ENCODE data around the gene ITFG2. TPM values are rescaled to one million over a fixed set of nuclear protein-coding genes. Genes with fewer than 3 reads are reported as not detected.

ITFG2 gene
- total and polyA plus RNA-seq, 3 experiments from 2014 or later: 36.9 to 53.3 (median 39.3) TPM

DNA sequence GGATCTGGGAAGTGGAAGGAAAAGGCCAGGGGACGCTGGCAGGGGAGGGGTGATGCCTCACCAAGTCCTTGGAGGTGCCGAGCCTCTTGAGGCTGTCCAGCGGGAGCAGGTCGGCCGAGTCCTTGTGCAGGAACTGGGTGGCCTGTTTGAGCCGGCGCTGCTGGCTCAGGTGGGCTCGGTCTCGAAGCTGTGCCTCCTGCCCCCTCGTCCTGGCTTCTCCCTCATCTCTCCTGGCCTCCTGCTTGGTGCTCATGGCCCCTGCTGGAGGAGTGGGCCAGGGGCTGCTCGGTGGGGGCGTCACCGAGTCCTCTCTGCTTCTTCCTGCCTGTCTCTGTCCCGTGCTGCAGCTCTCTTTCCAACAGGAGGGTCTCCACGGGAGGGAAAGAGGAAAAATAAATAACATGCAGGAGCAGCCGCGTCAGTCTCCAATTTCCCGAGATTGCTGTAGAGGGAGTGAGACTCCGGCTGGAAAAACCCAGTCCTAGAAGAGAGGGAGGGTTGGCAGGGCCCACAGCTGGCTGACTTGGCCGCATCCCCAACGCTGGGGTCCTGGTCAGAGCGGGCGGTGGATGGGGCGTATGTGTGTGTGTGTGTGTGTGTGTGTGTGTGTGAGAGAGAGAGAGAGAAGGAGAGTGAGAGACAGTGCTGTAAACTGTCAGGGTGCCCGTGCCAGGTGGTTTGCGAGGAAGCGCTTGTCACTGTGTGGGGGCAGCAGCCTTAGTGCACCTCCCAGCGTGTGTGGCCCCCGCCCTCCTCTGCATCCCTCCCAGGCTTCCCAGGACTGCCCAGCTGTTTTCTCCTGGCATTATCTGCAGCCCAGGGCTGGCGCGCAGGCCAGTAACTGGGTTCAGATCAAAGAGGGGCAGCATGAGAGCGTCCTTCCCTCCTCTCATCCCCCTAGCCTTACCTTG lies 22.4 kb downstream of the ITFG2 start, which contains the start of gene NRIP2:
NRIP2 (minus strand) TSS at position 455 of the 911 bp plus-strand sequence; CDS start at position 403, 52 bp downstream.
- Mint-ChIP-seq H3K9me3 (no peaks in the 10 kb centered on the region), H3K36me3 (peaks cover 9 to 50% (median 16%) of the 10 kb centered on the region in 3 donors), H3K27me3 (no peaks in the 10 kb centered on the region), H3K4me3 (no peak within 1 kb of the TSS), H3K27ac (peak within 1 kb of the TSS in 3 of 8 donors; percentile 24 to 65 (median 52)), H3K4me1 (peaks cover 0 to 8% (median 5%) of the 10 kb centered on the region in 3 donors)
- H3K27ac ChIP-seq (ENCODE audit: low read depth, low read length): no peak within 1 kb of the TSS
- POLR2A ChIA-PET: no interaction called here
- H3K4me1 ChIP-seq (ENCODE audit: insufficient read depth, low read length): no peaks in the 10 kb centered on the region
- H3K9me3 ChIP-seq (ENCODE audit: low read length): no peaks in the 10 kb centered on the region
- no peaks in the 10 kb centered on the region for H3K27me3 ChIP-seq (ENCODE audit: insufficient read depth, low read length, poor library complexity, severe bottlenecking)
- CTCF ChIA-PET: no interaction called here
- no peak within 1 kb of the TSS for H3K4me3 ChIP-seq (ENCODE audit: low read length)
- H3K36me3 ChIP-seq (ENCODE audit: insufficient read depth, low read length): peaks cover 11% of the 10 kb centered on the region
- no peak for DNase-seq

DNA sequence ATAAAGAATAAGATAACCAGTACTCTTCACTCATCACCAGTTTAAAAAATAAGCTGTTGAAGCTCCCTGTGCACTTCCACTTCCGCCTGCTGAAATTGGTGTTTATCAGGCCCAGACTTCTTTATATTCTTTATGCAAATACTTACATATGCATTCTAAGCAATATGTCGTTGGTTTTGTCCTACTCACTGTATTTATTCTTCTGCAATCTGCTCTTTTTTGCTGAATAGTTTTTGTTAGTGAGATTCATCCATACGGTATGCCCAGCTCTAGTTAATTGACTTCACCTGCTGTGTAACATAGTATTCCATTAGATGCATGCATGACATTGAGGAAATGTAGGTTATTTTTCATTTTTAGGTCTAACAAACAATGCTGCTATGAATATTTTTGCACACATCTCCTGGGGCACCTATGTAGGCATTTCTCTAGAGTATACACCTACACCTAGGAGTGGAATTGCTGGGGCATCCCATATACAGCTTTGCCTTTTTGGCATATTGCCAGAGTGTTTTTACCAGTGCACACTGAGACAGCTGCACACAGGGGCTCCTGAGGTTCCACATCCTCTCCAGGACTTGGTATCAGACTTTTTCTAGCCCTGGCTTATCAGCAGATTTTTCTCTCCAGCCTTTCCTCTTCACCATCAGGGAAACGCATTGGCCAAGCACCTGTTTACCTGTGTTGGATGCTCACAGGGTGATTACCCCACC lies 23.4 kb downstream of the ITFG2 start:
- H3K9me3 Mint-ChIP-seq: no peaks in the 10 kb centered on the region
- no peaks in the 10 kb centered on the region for H3K27me3 ChIP-seq (ENCODE audit: insufficient read depth, low read length, poor library complexity, severe bottlenecking)
- no peak overlapping the region for H3K27ac ChIP-seq (ENCODE audit: low read depth, low read length)
- H3K4me3 Mint-ChIP-seq: no peak overlapping the region
- no peaks in the 10 kb centered on the region for H3K27me3 Mint-ChIP-seq
- peaks cover 10 to 49% (median 17%) of the 10 kb centered on the region in 3 donors for H3K36me3 Mint-ChIP-seq
- ChIA-PET POLR2A (interaction anchor here (0.5 kb wide), 1 partner anchor 10 kb away, joined by 3 read pairs; no protein-coding TSS in a partner anchor), CTCF (no interaction called here)
- peak overlapping the region in 1 of 8 donors; percentile 52 for H3K27ac Mint-ChIP-seq
- no peak for DNase-seq
- peaks cover 0 to 8% (median 5%) of the 10 kb centered on the region in 3 donors for H3K4me1 Mint-ChIP-seq
- H3K4me3 ChIP-seq (ENCODE audit: low read length): no peak overlapping the region
- H3K9me3 ChIP-seq (ENCODE audit: low read length): no peaks in the 10 kb centered on the region
- H3K4me1 ChIP-seq (ENCODE audit: insufficient read depth, low read length): no peaks in the 10 kb centered on the region
- peaks cover 11% of the 10 kb centered on the region for H3K36me3 ChIP-seq (ENCODE audit: insufficient read depth, low read length)

GRCh38 chr12:2836574-2836973 lies 24.1 kb downstream of the ITFG2 start:
- no peaks in the 10 kb centered on the region for H3K27me3 Mint-ChIP-seq
- H3K4me3 ChIP-seq (ENCODE audit: low read length): no peak overlapping the region
- peaks cover 10 to 50% (median 14%) of the 10 kb centered on the region in 3 donors for H3K36me3 Mint-ChIP-seq
- no peak overlapping the region for H3K4me3 Mint-ChIP-seq
- H3K27me3 ChIP-seq (ENCODE audit: insufficient read depth, low read length, poor library complexity, severe bottlenecking): no peaks in the 10 kb centered on the region
- no peak overlapping the region for H3K27ac ChIP-seq (ENCODE audit: low read depth, low read length)
- POLR2A ChIA-PET: no interaction called here
- H3K4me1 Mint-ChIP-seq: peaks cover 0 to 8% (median 5%) of the 10 kb centered on the region in 3 donors
- peak overlapping the region in 1 of 8 donors; percentile 50 for H3K27ac Mint-ChIP-seq
- H3K36me3 ChIP-seq (ENCODE audit: insufficient read depth, low read length): peaks cover 11% of the 10 kb centered on the region
- no peaks in the 10 kb centered on the region for H3K4me1 ChIP-seq (ENCODE audit: insufficient read depth, low read length)
- DNase-seq: no peak
- H3K9me3 Mint-ChIP-seq: no peaks in the 10 kb centered on the region
- CTCF ChIA-PET: no interaction called here
- no peaks in the 10 kb centered on the region for H3K9me3 ChIP-seq (ENCODE audit: low read length)

DNA sequence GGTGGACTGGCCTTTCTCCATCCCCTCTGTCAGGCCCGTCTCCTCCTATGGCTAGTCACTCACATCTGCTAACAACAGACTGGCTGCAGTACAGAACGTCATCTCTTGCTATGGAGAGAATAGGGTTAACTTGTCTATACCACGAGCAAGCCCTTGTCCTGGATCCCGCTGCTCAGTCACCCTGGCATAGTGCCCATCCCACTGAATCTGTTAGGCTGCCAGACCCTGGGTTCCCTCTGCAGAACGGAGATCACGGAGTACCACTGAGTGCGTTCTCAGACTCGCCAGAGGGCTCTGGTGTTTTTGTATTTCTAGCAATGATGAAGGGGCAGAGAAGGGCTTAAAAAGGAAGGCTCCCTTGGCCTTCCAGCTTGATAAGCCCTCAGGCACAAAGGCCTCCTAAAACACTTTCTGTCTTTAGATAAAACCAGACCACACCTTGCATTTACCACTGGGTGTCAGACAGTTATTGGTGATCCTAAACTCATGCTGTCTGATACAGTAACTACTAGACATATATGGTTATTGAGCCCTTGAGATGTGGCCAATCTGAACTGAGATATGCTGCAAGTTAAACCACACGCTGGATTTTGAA lies 28.7 kb downstream of the ITFG2 start:
- Histone ChIP-seq H3K27ac (ENCODE audit: low read depth, low read length) (no peak overlapping the region), H3K4me3 (ENCODE audit: low read length) (no peak overlapping the region), H3K27me3 (ENCODE audit: insufficient read depth, low read length, poor library complexity, severe bottlenecking) (no peaks in the 10 kb centered on the region), H3K4me1 (ENCODE audit: insufficient read depth, low read length) (no peaks in the 10 kb centered on the region), H3K36me3 (ENCODE audit: insufficient read depth, low read length) (peaks cover 16% of the 10 kb centered on the region), H3K9me3 (ENCODE audit: low read length) (no peaks in the 10 kb centered on the region)
- H3K27ac Mint-ChIP-seq: no peak overlapping the region
- no peak overlapping the region for H3K4me3 Mint-ChIP-seq
- ChIA-PET CTCF (no interaction called here), POLR2A (no interaction called here)
- H3K36me3 Mint-ChIP-seq: peaks cover 16 to 68% (median 18%) of the 10 kb centered on the region in 3 donors
- no peaks in the 10 kb centered on the region for H3K4me1 Mint-ChIP-seq
- no peaks in the 10 kb centered on the region for H3K9me3 Mint-ChIP-seq
- no peaks in the 10 kb centered on the region for H3K27me3 Mint-ChIP-seq
- DNase-seq: no peak

DNA sequence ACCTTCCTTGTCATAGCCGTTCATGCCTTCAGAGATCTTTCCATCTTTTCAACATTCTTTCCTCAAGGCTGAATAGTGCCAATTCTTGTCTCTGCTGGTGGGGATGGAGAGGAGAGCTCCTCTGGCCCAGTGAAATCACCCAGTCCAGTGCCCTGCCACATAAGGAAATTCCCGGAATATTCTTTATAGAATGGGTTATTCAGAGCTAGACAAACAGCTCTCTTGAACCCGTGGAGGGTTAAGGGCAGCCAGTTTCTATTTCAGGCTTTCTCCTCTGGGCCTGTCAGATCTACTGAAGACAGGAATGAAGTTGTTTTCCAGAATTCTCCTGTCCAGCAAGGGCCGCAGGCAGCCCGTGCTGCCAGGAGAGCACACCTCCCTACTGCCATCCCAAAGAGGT lies 30.5 kb downstream of the ITFG2 start:
- ChIA-PET POLR2A (no interaction called here), CTCF (no interaction called here)
- Mint-ChIP-seq H3K27me3 (no peaks in the 10 kb centered on the region), H3K27ac (no peak overlapping the region), H3K9me3 (no peaks in the 10 kb centered on the region), H3K36me3 (peaks cover 16 to 69% (median 16%) of the 10 kb centered on the region in 3 donors), H3K4me3 (no peak overlapping the region), H3K4me1 (no peaks in the 10 kb centered on the region)
- Histone ChIP-seq H3K36me3 (ENCODE audit: insufficient read depth, low read length) (peaks cover 13% of the 10 kb centered on the region), H3K4me1 (ENCODE audit: insufficient read depth, low read length) (no peaks in the 10 kb centered on the region), H3K27ac (ENCODE audit: low read depth, low read length) (no peak overlapping the region), H3K27me3 (ENCODE audit: insufficient read depth, low read length, poor library complexity, severe bottlenecking) (no peaks in the 10 kb centered on the region), H3K9me3 (ENCODE audit: low read length) (no peaks in the 10 kb centered on the region), H3K4me3 (ENCODE audit: low read length) (no peak overlapping the region)
- no peak for DNase-seq

GRCh38 chr12:2844786-2845185 lies 32.3 kb downstream of the ITFG2 start:
- no peak for DNase-seq
- no peak overlapping the region for H3K27ac ChIP-seq (ENCODE audit: low read depth, low read length)
- H3K4me3 ChIP-seq (ENCODE audit: low read length): no peak overlapping the region
- peaks cover 5% of the 10 kb centered on the region for H3K36me3 ChIP-seq (ENCODE audit: insufficient read depth, low read length)
- Mint-ChIP-seq H3K4me1 (no peaks in the 10 kb centered on the region), H3K27me3 (no peaks in the 10 kb centered on the region), H3K36me3 (peaks cover 8 to 70% (median 11%) of the 10 kb centered on the region in 3 donors), H3K27ac (peak overlapping the region in 2 of 8 donors; percentile 42 to 66), H3K9me3 (no peaks in the 10 kb centered on the region), H3K4me3 (peak overlapping the region in 1 of 7 donors; percentile 42)
- H3K27me3 ChIP-seq (ENCODE audit: insufficient read depth, low read length, poor library complexity, severe bottlenecking): no peaks in the 10 kb centered on the region
- H3K4me1 ChIP-seq (ENCODE audit: insufficient read depth, low read length): no peaks in the 10 kb centered on the region
- ChIA-PET CTCF (interaction anchor here (1.3 kb wide), 1 partner anchor 41 kb away, joined by 4 read pairs; no protein-coding TSS in a partner anchor), POLR2A (no interaction called here)
- no peaks in the 10 kb centered on the region for H3K9me3 ChIP-seq (ENCODE audit: low read length)

GRCh38 chr12:2845280-2845679 lies 32.8 kb downstream of the ITFG2 start:
- H3K36me3 ChIP-seq (ENCODE audit: insufficient read depth, low read length): peaks cover 5% of the 10 kb centered on the region
- H3K9me3 ChIP-seq (ENCODE audit: low read length): no peaks in the 10 kb centered on the region
- H3K27me3 ChIP-seq (ENCODE audit: insufficient read depth, low read length, poor library complexity, severe bottlenecking): no peaks in the 10 kb centered on the region
- DNase-seq: no peak
- H3K4me1 Mint-ChIP-seq: no peaks in the 10 kb centered on the region
- no peaks in the 10 kb centered on the region for H3K4me1 ChIP-seq (ENCODE audit: insufficient read depth, low read length)
- ChIA-PET POLR2A (no interaction called here), CTCF (interaction anchor here (1.3 kb wide), 1 partner anchor 41 kb away, joined by 4 read pairs; no protein-coding TSS in a partner anchor)
- no peaks in the 10 kb centered on the region for H3K9me3 Mint-ChIP-seq
- H3K27ac ChIP-seq (ENCODE audit: low read depth, low read length): no peak overlapping the region
- H3K27ac Mint-ChIP-seq: peak overlapping the region in 1 of 8 donors; percentile 17
- no peaks in the 10 kb centered on the region for H3K27me3 Mint-ChIP-seq
- peaks cover 5 to 69% (median 9%) of the 10 kb centered on the region in 3 donors for H3K36me3 Mint-ChIP-seq
- H3K4me3 ChIP-seq (ENCODE audit: low read length): no peak overlapping the region
- no peak overlapping the region for H3K4me3 Mint-ChIP-seq

All from CD8-positive, alpha-beta memory T cell (primary cell).